ENCODE results near the gene UBTF.

UBTF gene

GRCh38 chr17:44213403-44214229, 5.9 kb downstream of the UBTF start:
- no peak for DNase-seq

GRCh38 chr17:44212507-44213402, 6.7 kb downstream of the UBTF start:
- DNase-seq, result no peak

- no peak for DNase-seq
Measured at GRCh38 chr17:44211281-44212265, 7.9 kb downstream of the UBTF start.

GRCh38 chr17:44210342-44211192, 8.9 kb downstream of the UBTF start:
- peak; percentile 96 for DNase-seq

GRCh38 chr17:44209786-44210341, 9.6 kb downstream of the UBTF start:
- no peak for DNase-seq

GRCh38 chr17:44207743-44208142, 11.7 kb downstream of the UBTF start:
- peak; percentile 33 for DNase-seq

- DNase-seq, result no peak
Measured at GRCh38 chr17:44207319-44207718, 12.2 kb downstream of the UBTF start.

- DNase-seq, result no peak
Measured at GRCh38 chr17:44206825-44207155, 12.7 kb downstream of the UBTF start.

GRCh38 chr17:44205962-44206824, 13.3 kb downstream of the UBTF start:
- peak; percentile 56 for DNase-seq

- peak; percentile 60 for DNase-seq
Measured at GRCh38 chr17:44204441-44204882, 15.0 kb downstream of the UBTF start.

GRCh38 chr17:44203731-44204440, 15.6 kb downstream of the UBTF start:
- peak; percentile 93 for DNase-seq

GRCh38 chr17:44202756-44203155, 16.7 kb downstream of the UBTF start:
- DNase-seq, result no peak

- DNase-seq, result no peak
Measured at GRCh38 chr17:44200478-44201155, 18.9 kb downstream of the UBTF start.

- DNase-seq, result peak; percentile 100
Measured at GRCh38 chr17:44199553-44200477, 19.7 kb downstream of the UBTF start, which contains the start of gene ATXN7L3. TSS of gene ATXN7L3 (minus strand) at chr17:44199884. CDS start at chr17:44198070, 1,814 bp downstream.

- DNase-seq, result peak; percentile 79
Measured at GRCh38 chr17:44198721-44199552, 20.5 kb downstream of the UBTF start.

GRCh38 chr17:44197980-44198720, 21.3 kb downstream of the UBTF start:
- peak; percentile 98 for DNase-seq

Data from hematopoietic multipotent progenitor cell treated with erythropoietin and hydrocortisone succinate and interleukin-3 and kit ligand, for 4 days (in vitro differentiated cells).